Measurements from ENCODE around the gene TMTC1.

DNA sequence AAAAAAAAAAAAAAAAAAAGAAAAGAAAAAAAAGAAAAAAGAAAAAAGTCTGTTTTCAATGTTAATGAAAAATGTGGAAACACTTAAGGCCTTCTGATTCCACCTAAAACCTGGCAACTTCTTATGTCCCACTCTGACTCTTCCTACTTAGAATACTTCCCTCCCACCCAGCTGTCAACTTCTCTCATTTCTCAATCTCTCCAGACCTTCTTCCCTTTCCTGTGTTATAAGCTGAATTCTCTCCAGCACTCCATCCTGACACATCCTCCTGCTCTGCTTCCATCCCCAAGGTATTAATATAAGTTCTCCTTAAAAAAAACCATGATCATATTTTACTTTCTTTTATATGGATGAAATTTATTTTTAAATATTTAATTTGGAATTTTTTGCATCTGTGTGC, 20.3 kb upstream of the TMTC1 start:
- no peak for TF ChIP-seq KLF6 (CRISPR knock-in tag; IDR thresholded peaks at IDR 0.05; ENCODE audit: borderline replicate concordance)
- TF ChIP-seq ZKSCAN8 (CRISPR knock-in tag; IDR thresholded peaks at IDR 0.05): no peak
- no peak for TF ChIP-seq CAMTA2 (CRISPR knock-in tag; conservative IDR thresholded peaks at IDR 0.05)
- no peak for TF ChIP-seq GABPB2 (CRISPR knock-in tag; conservative IDR thresholded peaks at IDR 0.05)
- no peak for TF ChIP-seq SIX5 (IDR thresholded peaks at IDR 0.05; ENCODE audit: borderline replicate concordance in 1 of 2, insufficient read depth in 1 of 2, low read depth in 1 of 2, low read length in 2 of 2)
- no peak for TF ChIP-seq MAZ (CRISPR knock-in tag; conservative IDR thresholded peaks at IDR 0.05 in 1 of 2, IDR thresholded peaks at IDR 0.05 in 1 of 2)

Measured in K562 (cell line).